ENCODE measurements around the gene SDF2.
A peak's percentile ranks its signal among the peaks of the same experiment; 100 is the strongest.

Gene SDF2, protein sequence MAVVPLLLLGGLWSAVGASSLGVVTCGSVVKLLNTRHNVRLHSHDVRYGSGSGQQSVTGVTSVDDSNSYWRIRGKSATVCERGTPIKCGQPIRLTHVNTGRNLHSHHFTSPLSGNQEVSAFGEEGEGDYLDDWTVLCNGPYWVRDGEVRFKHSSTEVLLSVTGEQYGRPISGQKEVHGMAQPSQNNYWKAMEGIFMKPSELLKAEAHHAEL

GRCh38 chr17:28661635-28662526 lies at the start of gene SDF2, which contains the start of gene SUPT6H:
Gene SDF2, minus strand, starts transcription at chr17:28661906. Its CDS starts 30 bp downstream, at chr17:28661876.
Gene SUPT6H, plus strand, starts transcription at chr17:28662205. Its CDS starts 11,197 bp downstream, at chr17:28673402.
- peak; percentile 94 for DNase-seq

- peak; percentile 91 for DNase-seq
Measured at GRCh38 chr17:28710861-28711722, 49.4 kb upstream of the SDF2 start.

DNA sequence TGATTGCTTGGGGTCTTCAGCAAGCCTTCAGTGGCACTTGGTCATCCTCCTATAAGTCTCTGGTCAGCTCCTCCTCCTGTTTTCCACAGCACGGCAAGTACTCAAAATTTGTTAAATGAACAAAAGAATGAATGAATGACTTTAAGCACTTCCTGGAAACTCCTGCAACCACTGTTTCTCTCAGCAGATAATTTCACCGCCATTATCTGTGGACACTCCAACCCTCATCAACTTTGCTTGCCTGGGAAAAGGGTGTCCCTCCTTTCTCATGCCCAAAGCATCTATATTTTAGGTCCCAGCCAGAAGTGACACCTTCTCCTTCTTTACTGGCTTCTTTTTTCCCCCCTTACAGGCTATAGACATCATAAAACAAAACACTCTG lies 45.6 kb upstream of the SDF2 start:
- no peak for DNase-seq

DNA sequence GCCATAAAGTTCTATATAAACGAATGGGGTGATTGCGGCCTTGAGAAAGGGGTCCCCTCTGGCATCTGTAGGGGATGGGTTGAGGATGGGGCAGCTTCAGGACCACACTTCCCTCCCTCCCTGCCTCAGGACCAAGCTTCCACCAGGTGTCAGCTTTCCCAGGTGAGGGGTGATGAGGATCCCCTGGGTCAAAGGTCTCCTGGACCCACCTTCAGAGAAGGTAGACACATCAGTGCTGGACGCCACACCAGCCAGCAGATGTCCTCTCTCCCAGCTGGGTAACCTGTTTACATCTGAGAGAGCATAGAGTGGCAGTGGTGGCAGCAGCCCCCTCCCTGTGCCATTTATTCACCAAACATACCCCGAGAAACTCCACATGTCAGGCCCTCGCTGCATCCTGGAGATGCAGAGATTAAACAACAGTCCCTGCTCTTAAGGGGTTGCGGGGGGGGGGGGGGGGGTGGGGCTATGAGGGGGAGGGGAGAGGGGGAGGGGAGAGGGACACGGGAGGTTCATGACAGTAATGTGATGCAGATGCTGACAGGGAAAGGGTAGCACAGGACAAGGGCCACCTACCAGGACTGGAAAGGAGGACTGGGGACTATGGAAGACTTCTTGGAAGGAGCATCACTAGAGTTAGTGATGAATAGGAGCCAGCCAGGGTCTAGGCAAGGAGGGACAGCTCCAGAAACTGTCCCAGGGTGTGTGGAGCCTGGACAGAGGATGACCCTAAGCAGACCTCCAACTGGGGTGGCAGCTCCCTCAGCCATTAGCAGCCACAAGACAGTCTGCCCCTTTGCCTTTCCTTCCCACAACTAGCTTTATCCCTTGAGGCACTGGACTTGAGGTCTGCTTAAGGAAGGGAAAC lies 45.0 kb upstream of the SDF2 start:
- DNase-seq = no peak

DNA sequence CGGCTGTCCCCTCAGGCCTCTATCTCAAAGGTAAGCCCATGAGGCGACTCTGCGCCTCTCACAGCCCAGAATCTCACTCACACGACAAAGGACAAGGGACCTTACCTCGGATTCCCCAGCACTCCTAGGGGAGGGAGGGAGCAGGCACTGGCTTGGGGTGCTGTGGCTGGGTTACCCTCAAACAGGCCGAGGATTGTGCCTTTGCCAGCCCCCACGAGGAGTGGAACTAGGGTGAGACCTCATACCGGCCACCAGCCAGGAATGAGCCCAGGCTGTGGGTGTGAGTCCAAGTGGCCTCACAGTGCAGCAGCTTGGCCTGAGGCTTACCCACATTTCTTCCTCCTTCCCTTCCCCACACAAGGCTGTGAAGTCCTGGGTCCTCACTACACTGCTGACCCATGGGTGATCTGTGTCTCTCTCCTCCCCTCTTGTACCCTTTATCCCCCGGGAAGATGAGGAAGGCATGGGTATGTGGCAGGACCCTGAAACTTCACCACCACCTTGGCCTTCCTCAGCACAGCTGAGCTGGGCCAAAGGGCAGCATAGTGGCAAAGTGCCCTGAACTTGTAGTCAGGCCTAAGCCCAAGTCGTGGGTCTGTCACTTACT lies 44.1 kb upstream of the SDF2 start:
- no peak for DNase-seq

GRCh38 chr17:28705074-28705659 lies 43.5 kb upstream of the SDF2 start:
- no peak for DNase-seq

- DNase-seq = no peak
Measured at GRCh38 chr17:28704219-28704858, 42.6 kb upstream of the SDF2 start.

- DNase-seq = no peak
Measured at GRCh38 chr17:28703552-28704218, 42.0 kb upstream of the SDF2 start.

DNA sequence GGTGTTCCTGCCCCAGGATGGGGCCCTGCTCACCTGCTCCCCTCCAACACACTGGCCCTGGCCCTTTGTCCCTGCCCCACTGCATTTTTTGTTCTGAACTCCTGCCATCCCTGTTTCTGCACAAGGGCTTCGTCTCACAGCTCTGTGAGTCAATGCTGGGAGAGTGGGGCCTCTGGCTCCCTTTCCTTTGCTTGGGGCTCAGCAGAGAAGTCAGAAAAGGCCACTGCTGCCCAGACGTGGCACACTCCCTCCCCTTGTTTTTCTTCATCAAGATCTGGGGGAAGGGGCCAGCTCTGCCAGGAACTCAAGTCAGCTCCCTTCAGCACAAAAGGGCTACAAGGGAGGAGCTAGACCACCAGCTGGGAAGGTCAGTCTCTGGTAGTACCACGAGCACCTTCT lies 41.0 kb upstream of the SDF2 start:
- DNase-seq = no peak

GRCh38 chr17:28702026-28702751 lies 40.5 kb upstream of the SDF2 start:
- no peak for DNase-seq

GRCh38 chr17:28700830-28701492 lies 39.3 kb upstream of the SDF2 start:
- no peak for DNase-seq

DNA sequence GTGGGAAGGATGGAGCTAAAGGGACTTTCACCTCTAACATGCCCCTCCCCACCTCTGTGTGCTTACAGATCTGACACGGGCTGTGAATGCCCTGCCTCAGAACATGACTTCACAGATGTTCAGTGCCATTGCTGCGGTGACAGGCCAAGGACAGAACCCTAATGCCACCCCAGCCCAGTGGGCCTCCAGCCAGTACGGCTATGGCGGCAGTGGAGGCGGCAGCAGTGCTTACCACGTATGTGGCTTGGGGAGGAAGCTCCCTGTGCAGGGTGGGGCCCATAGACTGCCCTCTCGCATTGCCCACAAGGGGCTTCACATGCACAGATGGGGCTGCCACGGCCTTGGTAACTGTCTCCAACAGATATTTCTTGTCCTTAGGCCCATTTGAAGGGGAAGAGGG lies 38.6 kb upstream of the SDF2 start:
- no peak for DNase-seq

- DNase-seq = no peak
Measured at GRCh38 chr17:28698253-28698941, 36.7 kb upstream of the SDF2 start.

DNA sequence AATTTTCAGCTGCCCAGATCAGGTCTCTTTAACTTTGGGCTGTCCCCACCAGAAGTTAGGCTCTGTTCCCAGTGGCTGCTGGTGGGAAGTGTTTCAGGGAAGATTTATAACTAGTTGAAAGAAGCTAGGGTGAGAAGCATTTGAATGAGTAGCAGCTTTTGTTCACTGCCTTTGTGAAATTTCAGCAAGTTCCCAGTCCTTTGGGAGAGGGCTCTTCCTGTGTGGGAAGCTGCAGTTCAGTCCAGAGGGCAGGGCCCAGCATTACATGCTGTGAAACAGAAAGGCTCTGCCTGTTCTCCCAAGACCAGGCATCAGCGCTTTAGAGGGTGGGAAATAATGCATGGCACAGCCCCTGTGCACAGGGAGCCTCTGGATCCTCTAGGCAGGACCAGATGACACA lies 32.2 kb upstream of the SDF2 start:
- no peak for DNase-seq

- no peak for DNase-seq
Measured at GRCh38 chr17:28689011-28689410, 27.3 kb upstream of the SDF2 start.

- no peak for DNase-seq
Measured at GRCh38 chr17:28688481-28688880, 26.8 kb upstream of the SDF2 start.

GRCh38 chr17:28686296-28686695 lies 24.6 kb upstream of the SDF2 start:
- no peak for DNase-seq

DNA sequence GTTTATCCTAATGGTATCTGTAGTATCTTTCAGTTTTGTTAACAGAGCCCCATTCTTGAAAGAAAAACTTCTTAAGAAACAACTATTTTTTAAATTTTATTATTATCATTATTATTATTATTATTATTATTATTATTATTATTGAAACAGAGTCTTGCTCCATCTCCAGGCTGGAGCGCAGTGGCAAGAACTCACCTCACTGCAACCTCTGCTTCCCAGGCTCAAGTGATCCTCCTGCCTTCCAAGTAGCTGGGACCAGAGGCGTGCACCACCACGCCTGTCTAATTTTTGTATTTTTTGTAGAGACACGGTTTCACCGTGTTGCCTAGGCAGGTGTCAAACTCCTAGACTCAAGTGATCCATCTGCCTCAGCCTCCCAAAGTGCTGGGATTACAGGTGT lies 23.7 kb upstream of the SDF2 start:
- DNase-seq = no peak

Measured in NCI-H748 treated with DMSO at 0.1 percent for 48 hours (cell line).